Lower leg skin (tissue), 4 donors: ENCODE measurements around the gene PLN. TPM values are rescaled to one million over a fixed set of nuclear protein-coding genes. Genes with fewer than 3 reads are reported as not detected.

Experiments
- DNase-seq, 2 donors: peaks; one replicate each; pipeline ENCODE4 v3.0.0-alpha.2; 2019; ENCODE audit warnings: low spot score in 2 of 2
- H3K4me3 ChIP-seq: fragments of 200-600 bp; sonication (generic); 2 replicates; pipeline ENCODE4 v1.5.1; 2017; ENCODE audit warnings: mild to moderate bottlenecking, low read depth; ENCODE audit not compliant: poor library complexity, severe bottlenecking
- CTCF ChIP-seq, 3 donors: fragments of 450-650 bp; IDR thresholded peaks; one replicate each; pipeline ENCODE4 v1.5.1; 2016; ENCODE audit warnings: antibody characterized with exemption in 3 of 3, mild to moderate bottlenecking in 3 of 3, moderate library complexity in 2 of 3
- POLR2A ChIP-seq, 2 donors: fragments of 450-650 bp; IDR thresholded peaks; one replicate each; pipeline ENCODE4 v1.6.1; 2016 to 2017; ENCODE audit warnings: antibody characterized with exemption in 2 of 2, mild to moderate bottlenecking in 1 of 2, moderate library complexity in 1 of 2
- WGBS, 2 donors: methylation state at CpG; one replicate each; pipeline ENCODE4 v1.1.5; 2018; 5-methylcytosine and 5-hydroxymethylcytosine counted together
- intact Hi-C: fragments of 100-400 bp; cut with DNase I; formaldehyde crosslinking; loops from one replicate; pipeline ENCODE4 v1.15.0; 2023; ENCODE audit warnings: low total_unique reads
- total RNA-seq, 4 donors: library from RNA; depleted of rRNA; stranded (reverse); fragments of >200 nt; gene quantifications; one replicate each; pipeline ENCODE4 v1.1.0, GENCODE V29; 2016

Gene PLN
- total RNA-seq, 4 donors from 2014 or later = 1.8 to 10.5 (median 3.1) TPM

- TF ChIP-seq CTCF (IDR thresholded peaks at IDR 0.05) (no peak), POLR2A (IDR thresholded peaks at IDR 0.05) (no peak)
- intact Hi-C loops = no loop called here
- DNase-seq = no peak
- 80 to 81% methylated on average over 3 of the region's 3 CpGs for WGBS, 2 donors
- no peak overlapping the region for H3K4me3 ChIP-seq
Observed at GRCh38 chr6:118567974-118568373, 19.9 kb downstream of the PLN start.

DNA sequence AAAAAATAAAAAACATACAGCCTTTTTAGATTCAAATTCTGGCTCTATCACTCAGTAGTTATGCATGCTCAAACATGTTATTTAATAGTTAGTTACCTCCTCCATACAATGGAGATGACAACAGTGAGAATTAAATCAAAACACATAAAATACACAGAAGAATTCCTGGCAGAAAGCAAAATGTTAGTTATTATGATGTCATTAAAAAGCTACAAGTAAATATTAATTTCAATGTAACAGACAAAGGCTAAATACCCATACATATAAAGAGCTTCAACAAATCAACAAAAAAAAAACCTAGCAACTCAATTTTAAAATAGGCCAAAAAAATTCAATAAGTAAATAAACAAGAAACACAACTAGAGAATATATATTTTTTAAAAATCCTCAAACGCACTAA is 21.4 kb downstream of the PLN start:
- no peak for TF ChIP-seq POLR2A (IDR thresholded peaks at IDR 0.05)
- TF ChIP-seq CTCF (IDR thresholded peaks at IDR 0.05) = no peak
- H3K4me3 ChIP-seq = no peak overlapping the region
- no peak for DNase-seq
- WGBS, 2 donors = 100% methylated on average over 1 of the region's 1 CpG
- intact Hi-C loops = no loop called here

GRCh38 chr6:118571121-118571520 is 23.0 kb downstream of the PLN start:
- DNase-seq = no peak
- no peak overlapping the region for H3K4me3 ChIP-seq
- no peak for TF ChIP-seq POLR2A (IDR thresholded peaks at IDR 0.05)
- no peak for TF ChIP-seq CTCF (IDR thresholded peaks at IDR 0.05)
- WGBS, 2 donors = 98 to 99% methylated on average over 2 of the region's 2 CpGs
- intact Hi-C loops = no loop called here

DNA sequence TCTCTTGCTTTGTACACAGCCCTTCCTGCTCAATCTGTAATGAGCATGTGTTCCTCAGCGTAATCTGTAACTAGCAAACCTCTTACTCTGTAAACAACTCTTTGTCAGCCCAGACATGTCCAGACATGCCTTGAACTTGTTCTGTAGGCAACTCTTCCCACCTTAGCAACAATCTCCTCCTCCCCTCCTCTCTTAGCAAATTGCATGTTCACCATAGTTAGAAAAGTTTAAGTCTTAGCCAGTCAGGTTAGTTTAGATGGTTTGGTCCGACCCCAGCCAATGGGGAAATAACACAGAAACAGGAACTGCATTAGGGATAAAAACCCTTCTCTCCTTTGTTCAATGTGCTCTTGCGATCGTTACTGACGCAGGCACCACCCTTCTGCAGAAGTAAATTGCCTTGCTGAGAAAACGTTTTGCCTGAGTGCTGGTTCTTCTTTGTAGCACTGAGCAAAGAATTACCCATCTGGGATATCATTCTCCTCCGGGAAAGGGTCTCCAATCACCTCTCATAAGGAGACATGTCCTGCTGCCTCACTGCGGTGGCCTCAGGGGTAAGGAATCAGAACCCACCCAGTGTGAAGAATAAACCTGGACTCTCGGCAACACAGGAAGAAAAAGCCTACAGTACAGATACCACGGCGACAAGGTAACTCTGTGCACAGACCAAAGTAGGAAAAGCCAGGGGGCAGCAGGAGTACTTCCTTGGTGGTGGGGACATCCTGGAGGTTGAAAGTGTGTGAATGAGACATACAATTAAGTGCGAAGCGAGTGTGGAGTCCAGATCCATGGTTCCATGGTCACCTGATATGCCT is 26.2 kb downstream of the PLN start:
- no peak overlapping the region for H3K4me3 ChIP-seq
- intact Hi-C loops = no loop called here
- TF ChIP-seq CTCF (IDR thresholded peaks at IDR 0.05) (no peak), POLR2A (IDR thresholded peaks at IDR 0.05) (no peak)
- 92 to 95% methylated on average over 13 of the region's 13 CpGs for WGBS, 2 donors
- no peak for DNase-seq

- intact Hi-C loops = no loop called here
- 69 to 71% methylated on average over 4 of the region's 4 CpGs for WGBS, 2 donors
- TF ChIP-seq POLR2A (IDR thresholded peaks at IDR 0.05) (no peak), CTCF (IDR thresholded peaks at IDR 0.05) (no peak)
- DNase-seq = no peak
- H3K4me3 ChIP-seq = no peak overlapping the region
Observed at GRCh38 chr6:118577972-118578371, 29.9 kb downstream of the PLN start.

DNA sequence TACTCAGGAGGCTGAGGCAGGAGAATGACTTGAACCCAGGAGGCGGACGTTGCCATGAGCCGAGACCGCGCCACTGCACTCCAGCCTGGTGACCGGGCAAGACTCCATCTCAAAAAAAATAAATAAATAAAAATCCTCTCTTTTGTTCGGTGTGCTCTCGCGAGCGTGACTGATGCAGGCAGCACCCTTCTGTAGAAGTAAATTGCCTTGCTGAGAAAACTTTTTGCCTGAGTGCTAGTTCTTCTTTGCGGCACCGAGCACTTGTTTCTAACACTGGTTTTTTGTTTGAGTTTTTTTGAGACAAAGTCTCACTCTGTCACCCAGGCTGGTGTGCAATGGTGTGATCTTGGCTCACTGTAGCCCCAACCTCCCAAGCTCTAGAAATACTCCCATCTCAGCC is 30.5 kb downstream of the PLN start:
- no peak for TF ChIP-seq CTCF (IDR thresholded peaks at IDR 0.05)
- TF ChIP-seq POLR2A (IDR thresholded peaks at IDR 0.05) = no peak
- H3K4me3 ChIP-seq = no peak overlapping the region
- 97% methylated on average over 12 of the region's 12 CpGs for WGBS, 2 donors
- no peak for DNase-seq
- intact Hi-C loops = no loop called here
